GM12878 (cell line): ENCODE results near the gene KIAA0319L. TPM values are rescaled to one million over a fixed set of nuclear protein-coding genes. Genes with fewer than 3 reads are reported as not detected.
A peak's percentile ranks its signal among the peaks of the same experiment; 100 is the strongest.

ENCODE experiments used
- ATAC-seq: fragments of 200-7000 bp; cut with Tn5 transposase; 3 replicates; pipeline ENCODE4 v1.9.1; 2020; ENCODE audit warnings: mild to moderate bottlenecking, moderate library complexity
- BruUV-seq: library from RNA; stranded (reverse); fragments of 400-500 nt; replicated peaks from 2 replicates; lab custom pipeline; 2021; lab: Mats Ljungman, UMichigan
- CTCF ChIA-PET: fragments of 300-600 bp; sonication (Branson Sonifier 250); formaldehyde crosslinking; extraction: SDS; loops from one replicate; lab custom pipeline; 2021; ENCODE audit warnings: inconsistent platforms; lab: Yijun Ruan, JAX
- POLR2A ChIA-PET: fragments of 350-600 bp; formaldehyde crosslinking; extraction: SDS; loops from one replicate; lab custom pipeline; 2021; ENCODE audit warnings: inconsistent platforms; lab: Charles Lee
- RAD21 ChIA-PET: fragments of 300-600 bp; sonication (Branson Sonifier 250); formaldehyde crosslinking; loops from one replicate; lab custom pipeline; 2023; ENCODE audit warnings: antibody characterized with exemption; ENCODE audit not compliant: unreplicated experiment; lab: Charles Lee
- SMC1A ChIA-PET: fragments of 300-600 bp; sonication (Branson Sonifier 250); formaldehyde crosslinking; loops from one replicate; lab custom pipeline; 2023; ENCODE audit not compliant: unreplicated experiment, uncharacterized antibody; lab: Charles Lee
- DNase-seq: peaks from one replicate; pipeline ENCODE4 v3.0.0-alpha.2; 2011; ENCODE audit warnings: low read depth, low spot score
- FAIRE-seq: peaks from 3 replicates; lab custom pipeline; 2011; peaks lifted over from hg19 to GRCh38; lab: Jason Lieb, UNC
- H2AFZ ChIP-seq: 2 replicates; pipeline ENCODE4 v1.6.0; 2011; ENCODE audit warnings: low read depth, low read length, control low read depth; ENCODE audit not compliant: control insufficient read depth
- H3K27ac ChIP-seq: 2 replicates; pipeline ENCODE4 v1.5.1; 2011; ENCODE audit warnings: control low read depth; ENCODE audit not compliant: control insufficient read depth, insufficient read depth
- H3K27me3 ChIP-seq, 2 experiments: replicated peaks in 1 of 2; 2 replicates each; pipeline versions ENCODE4 v1.6.0 to v1.6.1; 2011; ENCODE audit warnings: low read length in 1 of 2; ENCODE audit not compliant: control insufficient read depth in 2 of 2, insufficient read depth in 2 of 2
- H3K36me3 ChIP-seq, 2 experiments: 2 replicates each; pipeline ENCODE4 v1.5.1; 2011; ENCODE audit warnings: low read length in 1 of 2; ENCODE audit not compliant: control insufficient read depth in 2 of 2, insufficient read depth in 2 of 2
- H3K4me1 ChIP-seq: 2 replicates; pipeline ENCODE4 v1.6.1; 2011; ENCODE audit warnings: mild to moderate bottlenecking, low read length, moderate library complexity, mixed read lengths; ENCODE audit not compliant: control insufficient read depth, insufficient read depth
- H3K4me2 ChIP-seq: 2 replicates; pipeline ENCODE4 v1.6.0; 2011; ENCODE audit warnings: control low read depth; ENCODE audit not compliant: control insufficient read depth, insufficient read depth
- H3K4me3 ChIP-seq: fragments of 200-600 bp; sonication (generic); 2 replicates; pipeline ENCODE4 v1.5.1; 2016
- H3K79me2 ChIP-seq: 2 replicates; pipeline ENCODE4 v1.6.0; 2011; ENCODE audit warnings: low read length; ENCODE audit not compliant: control insufficient read depth, insufficient read depth
- H3K9ac ChIP-seq: 2 replicates; pipeline ENCODE4 v1.8.0; 2011; ENCODE audit warnings: low read length, control low read depth, mixed read lengths; ENCODE audit not compliant: control insufficient read depth, insufficient read depth
- H3K9me3 ChIP-seq: replicated peaks from 3 replicates; pipeline ENCODE4 v1.5.1; 2011; ENCODE audit warnings: mild to moderate bottlenecking, low read length; ENCODE audit not compliant: control insufficient read depth, insufficient read depth
- H4K20me1 ChIP-seq: 2 replicates; pipeline ENCODE4 v1.6.0; 2011; ENCODE audit not compliant: control insufficient read depth, insufficient read depth
- BRCA1 ChIP-seq: IDR thresholded peaks from 2 replicates; pipeline ENCODE4 v1.6.1; 2011; ENCODE audit warnings: low read depth, low read length, improper control_type of control experiment
- CHD2 ChIP-seq: IDR thresholded peaks from 2 replicates; pipeline ENCODE4 v1.6.1; 2011; ENCODE audit warnings: low read depth, low read length, improper control_type of control experiment, borderline replicate concordance
- IRF4 ChIP-seq: IDR thresholded peaks from 2 replicates; pipeline ENCODE4 v1.6.1; 2011; ENCODE audit warnings: low read depth, low read length
- RB1 ChIP-seq: fragments of 450-650 bp; formaldehyde crosslinking; IDR thresholded peaks from 2 replicates; pipeline ENCODE4 v1.6.1; 2017; ENCODE audit warnings: mild to moderate bottlenecking, borderline replicate concordance
- ZNF687 ChIP-seq: fragments of 450-650 bp; IDR thresholded peaks from 2 replicates; pipeline ENCODE4 v1.6.1; 2017; ENCODE audit warnings: mild to moderate bottlenecking, moderate library complexity
- ZZZ3 ChIP-seq: IDR thresholded peaks from 2 replicates; pipeline ENCODE4 v1.6.1; 2011; ENCODE audit warnings: low read depth; ENCODE audit not compliant: control insufficient read depth, insufficient read length
- WGBS: methylation state at CpG from one replicate; pipeline ENCODE4 v1.1.6; 2016; ENCODE audit warnings: low lambda C conversion rate; ENCODE audit not compliant: insufficient replicate concordance, insufficient coverage; ENCODE audit errors: missing lambda C conversion rate; 5-methylcytosine and 5-hydroxymethylcytosine counted together
- in situ Hi-C: fragments of 300-500 bp; cut with MboI; formaldehyde crosslinking; loops from 9 replicates; pipeline ENCODE4 v1.14.3; 2018; ENCODE audit warnings: mixed read lengths
- intact Hi-C: fragments of 100-400 bp; cut with micrococcal nuclease; formaldehyde crosslinking; loops from one replicate; pipeline ENCODE4 v1.14.2; 2022; ENCODE audit not compliant: unreplicated experiment
- polyA plus RNA-seq, 11 experiments: library from polyadenylated mRNA; depleted of rRNA in 4 of 11; unstranded in 6 of 11; stranded (reverse) in 5 of 11; fragments of >200 nt; fragmentation: Nextera tagmentation in 4 of 11; fragmentation: Illumina TruSeq in 1 of 11; extraction: Ambion mirVana in 4 of 11; extraction: Trizol in 1 of 11; gene quantifications; 1 replicate in 1 of 11; 2 replicates in 10 of 11; pipeline versions ENCODE4 v1.2.1 to v1.2.3, GENCODE V29; 2011 to 2016; ENCODE audit warnings: inconsistent platforms in 2 of 11, missing spikeins in 2 of 11, low read depth in 1 of 11
- total RNA-seq, 4 experiments: library from RNA; depleted of rRNA in 3 of 4; stranded (reverse); fragments of >200 nt in 3 of 4; fragmentation: Illumina TruSeq in 1 of 4; extraction: Trizol in 1 of 4; gene quantifications; 2 replicates each; pipeline versions ENCODE4 v1.2.1 to v1.2.3, GENCODE V29; 2013 to 2021
- TF ChIP-seq, protein P1 (sequence below): IDR thresholded peaks from 2 replicates; pipeline ENCODE4 v1.6.1; 2011; ENCODE audit warnings: low read depth, low read length, improper control_type of control experiment, borderline replicate concordance

KIAA0319L gene
- total and polyA plus RNA-seq, 10 of the 15 experiments (the other 5 are each of a cell fraction or from before 2014, with no cell fraction given), result 2.6 to 57.8 (median 25.4) TPM

DNA sequence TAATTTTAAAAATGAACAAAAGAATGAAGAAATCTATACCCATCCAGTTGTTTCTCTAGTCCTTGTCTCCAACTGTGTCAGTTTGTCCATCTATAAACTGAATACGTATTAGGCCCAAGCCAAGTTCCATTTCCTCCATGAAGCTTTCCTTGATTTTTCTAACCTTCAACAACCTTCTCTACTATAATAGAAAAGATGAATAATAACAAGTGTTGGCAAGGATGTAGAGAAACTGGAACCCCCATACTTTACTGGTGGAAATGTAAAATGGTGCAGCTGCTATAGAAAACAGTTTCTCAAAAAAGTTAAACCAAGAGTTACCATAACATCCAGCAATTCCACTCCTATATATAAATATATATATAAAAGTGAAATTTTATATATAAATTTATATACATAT, 10.6 kb downstream of the KIAA0319L start:
- BruUV-seq, result no TSS peak
- ChIA-PET RAD21 (interaction anchor here (1.0 to 3.5 kb wide), 3 partner anchors 18 to 203 kb away, joined by 3 to 65 read pairs (median 3); no protein-coding TSS in a partner anchor), SMC1A (interaction anchor here (1.2 to 3.5 kb wide), 5 partner anchors 9 to 95 kb away, joined by 4 to 76 read pairs (median 11); no protein-coding TSS in a partner anchor), POLR2A (interaction anchor here (0.9 kb wide), 1 partner anchor 10 kb away, joined by 4 read pairs; no protein-coding TSS in a partner anchor), CTCF (interaction anchor here (1.3 to 3.6 kb wide), 2 partner anchors 92 to 96 kb away, joined by 4 to 137 read pairs; no protein-coding TSS in a partner anchor)
- WGBS, result 96% methylated on average over 1 of the region's 1 CpG
- Histone ChIP-seq H3K4me1 (no peaks in the 10 kb centered on the region), H3K27ac (no peak overlapping the region), H3K9me3 (no peaks in the 10 kb centered on the region), H4K20me1 (no peaks in the 10 kb centered on the region), H3K79me2 (peaks cover 17% of the 10 kb centered on the region), H3K27me3 (no peaks in the 10 kb centered on the region), H3K36me3 (peaks cover 0 to 10% of the 10 kb centered on the region in 2 experiments; a peak in 3 of 4 replicates), H3K4me2 (no peak overlapping the region), H2AFZ (no peak overlapping the region), H3K4me3 (no peak overlapping the region), H3K9ac (no peak overlapping the region)
- ATAC-seq (no peak), DNase-seq (no peak), FAIRE-seq (no peak)
- TF ChIP-seq CHD2, result no peak
- intact Hi-C loops, result loop anchor here (10.0 kb wide), 1 partner anchor 342 kb away; no protein-coding TSS in a partner anchor
- in situ Hi-C loops, result no loop called here

GRCh38 chr1:35544976-35545375, 12.2 kb downstream of the KIAA0319L start:
- WGBS, result 34% methylated on average over 3 of the region's 3 CpGs
- H3K27me3 ChIP-seq, result no peaks in the 10 kb centered on the region
- no peak overlapping the region for H3K4me3 ChIP-seq
- in situ Hi-C loops (no loop called here), intact Hi-C loops (loop anchor here (1.0 to 10.0 kb wide), 2 partner anchors 94 to 340 kb away; no protein-coding TSS in a partner anchor)
- H3K36me3 ChIP-seq, result peaks cover 0 to 8% of the 10 kb centered on the region in 2 experiments; a peak in 3 of 4 replicates
- SMC1A ChIA-PET, result interaction anchor here (0.9 to 3.5 kb wide), 11 partner anchors 9 to 94 kb away, joined by 3 to 76 read pairs (median 4); partner anchors contain the start of gene KIAA0319L
- peaks cover 5% of the 10 kb centered on the region; the same call in 1 of the 2 replicates for H3K4me1 ChIP-seq
- RAD21 ChIA-PET, result interaction anchor here (0.9 to 3.5 kb wide), 5 partner anchors 9 to 93 kb away, joined by 3 to 65 read pairs (median 5); partner anchors contain the start of gene KIAA0319L
- DNase-seq (peak; percentile 50), ATAC-seq (peak; percentile 98), FAIRE-seq (no peak)
- no TSS peak for BruUV-seq
- no peaks in the 10 kb centered on the region for H3K9me3 ChIP-seq
- CTCF ChIA-PET, result interaction anchor here (0.7 to 3.6 kb wide), 9 partner anchors 9 to 345 kb away, joined by 3 to 137 read pairs (median 4); partner anchors contain the start of genes KIAA0319L and NCDN
- H3K4me2 ChIP-seq, result no peak overlapping the region
- no peak overlapping the region for H3K27ac ChIP-seq
- H4K20me1 ChIP-seq, result no peaks in the 10 kb centered on the region
- peaks cover 21% of the 10 kb centered on the region for H3K79me2 ChIP-seq
- H2AFZ ChIP-seq, result no peak overlapping the region
- POLR2A ChIA-PET, result interaction anchor here (0.5 to 1.6 kb wide), 2 partner anchors 65 to 94 kb away, joined by 3 to 7 read pairs; no protein-coding TSS in a partner anchor
- no peak overlapping the region for H3K9ac ChIP-seq
- TF ChIP-seq IRF4 (no peak), ZZZ3 (no peak), BRCA1 (no peak), RB1 (0 out of 2 replicates have a peak, but pooled peaks have one; percentile 40), ZNF687 (no peak)
- TF ChIP-seq, protein P1, sequence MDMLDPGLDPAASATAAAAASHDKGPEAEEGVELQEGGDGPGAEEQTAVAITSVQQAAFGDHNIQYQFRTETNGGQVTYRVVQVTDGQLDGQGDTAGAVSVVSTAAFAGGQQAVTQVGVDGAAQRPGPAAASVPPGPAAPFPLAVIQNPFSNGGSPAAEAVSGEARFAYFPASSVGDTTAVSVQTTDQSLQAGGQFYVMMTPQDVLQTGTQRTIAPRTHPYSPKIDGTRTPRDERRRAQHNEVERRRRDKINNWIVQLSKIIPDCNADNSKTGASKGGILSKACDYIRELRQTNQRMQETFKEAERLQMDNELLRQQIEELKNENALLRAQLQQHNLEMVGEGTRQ, result no peak
